Type B pancreatic cell (in vitro differentiated cells): ENCODE data around the gene KIR3DL2. TPM values are rescaled to one million over a fixed set of nuclear protein-coding genes. Genes with fewer than 3 reads are reported as not detected.
"Not testable (repeated sequence)": the region's sequence is repeated elsewhere in the genome, so short reads cannot be mapped to it uniquely, and the experiment has no call there.

Experiments used
- DNase-seq: peaks from one replicate; pipeline ENCODE4 v3.0.0; 2021; ENCODE audit warnings: mixed read lengths; ENCODE audit not compliant: unreplicated experiment; ENCODE audit errors: extremely low spot score
- H3K27ac Mint-ChIP-seq: 2 replicates; pipeline ENCODE4 v1.8.0; 2021; ENCODE audit warnings: mild to moderate bottlenecking, mixed read lengths
- H3K27me3 Mint-ChIP-seq: 2 replicates; pipeline ENCODE4 v1.8.0; 2021; ENCODE audit warnings: mixed read lengths
- H3K36me3 Mint-ChIP-seq: 2 replicates; pipeline ENCODE4 v1.8.0; 2021; ENCODE audit warnings: mixed read lengths
- H3K4me1 Mint-ChIP-seq: one replicate; pipeline ENCODE4 v1.8.0; 2021; ENCODE audit warnings: mixed read lengths; ENCODE audit not compliant: unreplicated experiment
- H3K4me3 Mint-ChIP-seq: 2 replicates; pipeline ENCODE4 v1.8.0; 2021; ENCODE audit warnings: mild to moderate bottlenecking, mixed read lengths
- H3K9me3 Mint-ChIP-seq: 2 replicates; pipeline ENCODE4 v1.8.0; 2021; ENCODE audit warnings: mixed read lengths
- total RNA-seq: library from RNA; stranded (reverse); gene quantifications from 2 replicates; pipeline ENCODE4 v1.2.1, GENCODE V29; 2021; ENCODE audit warnings: low replicate concordance
- TF ChIP-seq, protein P1 (sequence below): fragments of 200-600 bp; sonication (generic); conservative IDR thresholded peaks from 2 replicates; pipeline ENCODE4 v1.5.0; 2021; ENCODE audit warnings: antibody characterized with exemption, mild to moderate bottlenecking

Gene KIR3DL2
- total RNA-seq, 1 donor from 2014 or later = not detected

DNA sequence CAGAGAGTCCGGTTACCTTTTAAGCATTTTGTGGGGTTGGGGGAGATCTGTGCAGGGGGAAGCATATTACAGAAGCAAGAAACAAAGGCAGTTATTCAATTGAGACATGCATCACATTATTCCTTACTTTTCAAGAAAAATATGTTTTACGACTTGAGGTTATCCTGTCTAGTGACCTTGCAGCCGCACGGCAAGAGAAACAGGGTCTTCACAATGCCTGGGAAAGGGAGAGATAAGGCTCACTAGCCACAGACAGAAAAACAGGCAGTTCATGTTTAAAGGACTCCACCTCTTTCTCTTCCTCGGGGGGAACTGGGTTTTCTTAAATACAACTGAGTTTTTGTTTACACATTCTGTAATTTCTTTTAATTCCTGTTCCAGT, 55.2 kb downstream of the KIR3DL2 start:
- no peaks in the 10 kb centered on the region for H3K27me3 Mint-ChIP-seq
- H3K9me3 Mint-ChIP-seq = no peaks in the 10 kb centered on the region
- no peak for DNase-seq
- no peaks in the 10 kb centered on the region for H3K4me1 Mint-ChIP-seq
- H3K4me3 Mint-ChIP-seq = no peak overlapping the region
- no peak overlapping the region for H3K27ac Mint-ChIP-seq
- no peaks in the 10 kb centered on the region for H3K36me3 Mint-ChIP-seq
- TF ChIP-seq, protein P1, sequence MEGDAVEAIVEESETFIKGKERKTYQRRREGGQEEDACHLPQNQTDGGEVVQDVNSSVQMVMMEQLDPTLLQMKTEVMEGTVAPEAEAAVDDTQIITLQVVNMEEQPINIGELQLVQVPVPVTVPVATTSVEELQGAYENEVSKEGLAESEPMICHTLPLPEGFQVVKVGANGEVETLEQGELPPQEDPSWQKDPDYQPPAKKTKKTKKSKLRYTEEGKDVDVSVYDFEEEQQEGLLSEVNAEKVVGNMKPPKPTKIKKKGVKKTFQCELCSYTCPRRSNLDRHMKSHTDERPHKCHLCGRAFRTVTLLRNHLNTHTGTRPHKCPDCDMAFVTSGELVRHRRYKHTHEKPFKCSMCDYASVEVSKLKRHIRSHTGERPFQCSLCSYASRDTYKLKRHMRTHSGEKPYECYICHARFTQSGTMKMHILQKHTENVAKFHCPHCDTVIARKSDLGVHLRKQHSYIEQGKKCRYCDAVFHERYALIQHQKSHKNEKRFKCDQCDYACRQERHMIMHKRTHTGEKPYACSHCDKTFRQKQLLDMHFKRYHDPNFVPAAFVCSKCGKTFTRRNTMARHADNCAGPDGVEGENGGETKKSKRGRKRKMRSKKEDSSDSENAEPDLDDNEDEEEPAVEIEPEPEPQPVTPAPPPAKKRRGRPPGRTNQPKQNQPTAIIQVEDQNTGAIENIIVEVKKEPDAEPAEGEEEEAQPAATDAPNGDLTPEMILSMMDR = no peak

DNA sequence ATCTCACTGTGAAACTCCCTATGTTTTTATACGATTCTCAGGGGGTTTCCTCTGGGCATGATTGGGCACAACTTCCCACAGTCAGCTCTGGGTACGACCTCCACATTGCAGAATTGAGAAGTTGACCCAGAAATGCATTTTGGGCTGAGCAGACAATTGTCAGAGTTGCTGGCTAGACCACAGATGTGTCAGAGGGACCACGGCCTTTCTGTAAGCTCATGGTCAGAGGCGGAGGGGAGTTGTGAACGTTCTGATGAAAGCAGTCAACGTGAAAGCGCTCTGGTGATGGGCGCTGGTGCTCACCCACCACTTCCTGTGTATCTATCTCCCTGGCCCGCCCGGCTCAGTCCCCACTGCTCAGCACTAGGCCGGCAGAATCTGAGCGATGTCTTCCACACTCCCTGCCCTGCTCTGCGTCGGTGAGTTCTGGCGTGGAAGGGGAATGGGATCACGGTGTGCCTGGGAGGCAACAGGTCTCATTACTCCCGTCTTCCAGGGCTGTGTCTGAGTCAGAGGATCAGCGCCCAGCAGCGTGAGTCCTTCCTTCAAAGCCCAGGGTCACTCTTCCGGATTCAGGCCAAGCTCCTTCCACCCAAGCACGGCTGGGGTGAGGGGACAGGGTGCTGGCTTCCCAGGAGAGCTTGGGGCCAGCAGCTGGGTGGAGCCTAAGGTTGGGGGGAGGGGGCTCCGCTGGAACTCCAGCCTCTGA, 55.7 kb downstream of the KIR3DL2 start, which contains the start of gene NCR1:
Gene NCR1 (plus strand): TSS at position 346 of the 709 bp plus-strand sequence. CDS start 40 bp downstream, at position 386.
- no peaks in the 10 kb centered on the region for H3K4me1 Mint-ChIP-seq
- H3K27ac Mint-ChIP-seq = no peak within 1 kb of the TSS
- TF ChIP-seq, protein P1 = no peak
- H3K4me3 Mint-ChIP-seq = no peak within 1 kb of the TSS
- H3K36me3 Mint-ChIP-seq = no peaks in the 10 kb centered on the region
- H3K9me3 Mint-ChIP-seq = no peaks in the 10 kb centered on the region
- no peak for DNase-seq
- H3K27me3 Mint-ChIP-seq = peaks cover 3% of the 10 kb centered on the region

DNA sequence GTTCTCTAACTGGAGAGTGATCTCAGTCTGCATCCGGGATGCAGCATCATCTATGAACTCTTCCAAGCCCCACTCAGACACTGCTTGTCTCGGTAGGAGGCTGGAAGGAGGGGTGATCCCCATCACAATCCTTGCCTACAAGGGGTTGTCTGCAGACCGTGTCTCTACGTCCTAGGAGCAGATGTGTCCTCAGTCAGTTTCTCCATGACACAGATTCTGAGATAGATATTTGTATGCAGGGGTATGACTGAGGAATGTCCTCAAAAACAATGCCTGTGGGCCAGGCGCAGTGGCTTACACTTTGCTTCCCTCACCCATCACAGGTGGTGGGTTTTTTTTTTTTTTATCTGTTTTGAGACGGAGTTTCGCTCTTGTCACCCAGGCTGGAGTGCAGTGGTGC, 56.6 kb downstream of the KIR3DL2 start:
- TF ChIP-seq, protein P1 = no peak
- no peak for DNase-seq
- no peak overlapping the region for H3K4me3 Mint-ChIP-seq
- H3K27me3 Mint-ChIP-seq = peaks cover 3% of the 10 kb centered on the region
- H3K9me3 Mint-ChIP-seq = no peaks in the 10 kb centered on the region
- no peak overlapping the region for H3K27ac Mint-ChIP-seq
- no peaks in the 10 kb centered on the region for H3K36me3 Mint-ChIP-seq
- H3K4me1 Mint-ChIP-seq = no peaks in the 10 kb centered on the region

DNA sequence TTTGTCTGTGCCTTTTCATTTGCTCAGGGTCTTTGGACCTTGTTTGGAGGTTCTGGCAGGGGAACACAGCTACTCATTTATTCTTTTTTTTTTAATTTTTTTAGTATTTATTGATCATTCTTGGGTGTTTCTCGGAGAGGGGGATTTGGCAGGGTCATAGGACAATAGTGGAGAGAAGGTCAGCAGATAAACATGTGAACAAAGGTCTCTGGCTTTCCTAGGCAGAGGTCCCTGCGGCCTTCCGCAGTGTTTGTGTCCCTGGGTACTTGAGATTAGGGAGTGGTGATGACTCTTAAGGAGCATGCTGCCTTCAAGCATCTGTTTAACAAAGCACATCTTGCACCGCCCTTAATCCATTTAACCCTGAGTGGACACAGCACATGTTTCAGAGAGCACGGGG, 57.7 kb downstream of the KIR3DL2 start:
- not testable (repeated sequence) for H3K4me3 Mint-ChIP-seq, H3K9me3 Mint-ChIP-seq, H3K4me1 Mint-ChIP-seq, DNase-seq, H3K36me3 Mint-ChIP-seq, H3K27ac Mint-ChIP-seq, H3K27me3 Mint-ChIP-seq

Other genes with a start within 250 kb of the KIR3DL2 start
- gene LILRB1, start 220.0 kb upstream of the KIR3DL2 start, total RNA-seq = not detected in 2 replicates
- gene LILRB4, start 187.5 kb upstream of the KIR3DL2 start, total RNA-seq = not detected in 2 replicates
- not detected in 2 replicates for gene KIR3DL3, start 126.0 kb upstream of the KIR3DL2 start, total RNA-seq
- gene KIR2DL3, start 111.9 kb upstream of the KIR3DL2 start, total RNA-seq = not detected in 2 replicates
- gene KIR2DL1, start 80.7 kb upstream of the KIR3DL2 start, total RNA-seq = not detected in 2 replicates
- gene KIR2DL4, start 46.8 kb upstream of the KIR3DL2 start, total RNA-seq = not detected in 2 replicates
- not detected in 2 replicates for gene KIR3DL1, start 34.0 kb upstream of the KIR3DL2 start, total RNA-seq
- gene KIR2DS4, start 17.8 kb upstream of the KIR3DL2 start, total RNA-seq = not detected in 2 replicates
- not detected in 2 replicates for gene FCAR, start 23.8 kb downstream of the KIR3DL2 start, total RNA-seq
- not detected in 2 replicates for gene NCR1, start 55.7 kb downstream of the KIR3DL2 start, total RNA-seq
- gene NLRP7, start 97.1 kb downstream of the KIR3DL2 start, total RNA-seq = 0.98 TPM in 1 of 2 replicates, not detected in the other
- gene NLRP2, start 115.9 kb downstream of the KIR3DL2 start, total RNA-seq = 35.6 and 65.4 TPM in 2 replicates
- 0.22 and 0.93 TPM in 2 replicates for gene GP6, start 187.8 kb downstream of the KIR3DL2 start, total RNA-seq
- 37.9 and 74.9 TPM in 2 replicates for gene RDH13, start 212.7 kb downstream of the KIR3DL2 start, total RNA-seq
- gene EPS8L1, start 225.4 kb downstream of the KIR3DL2 start, total RNA-seq = 54.0 and 116 TPM in 2 replicates